IMR-90 (cell line): ENCODE data around the gene STEEP1. TPM values are rescaled to one million over a fixed set of nuclear protein-coding genes. Genes with fewer than 3 reads are reported as not detected.
A peak's percentile ranks its signal among the peaks of the same experiment; 100 is the strongest.

ENCODE experiments used
- ATAC-seq: fragments of 200-7000 bp; cut with Tn5 transposase; 2 replicates; pipeline ENCODE4 v1.9.1; 2020; ENCODE audit warnings: low read depth, mild to moderate bottlenecking, moderate library complexity
- BruUV-seq: library from RNA; stranded (reverse); fragments of 400-500 nt; replicated peaks from 2 replicates; lab custom pipeline; 2021; lab: Mats Ljungman, UMichigan
- CTCF ChIA-PET: fragments of 300-600 bp; formaldehyde crosslinking; extraction: SDS; loops from one replicate; lab custom pipeline; 2021; ENCODE audit warnings: antibody characterized with exemption; lab: Yijun Ruan, JAX
- POLR2A ChIA-PET: fragments of 300-600 bp; sonication (Branson Sonifier 250); formaldehyde crosslinking; loops from one replicate; lab custom pipeline; 2022; ENCODE audit warnings: antibody characterized with exemption; ENCODE audit not compliant: unreplicated experiment; lab: Charles Lee
- DNase-seq: peaks from one replicate; pipeline ENCODE4 v3.0.0; 2013
- H2AFZ ChIP-seq: replicated peaks from 2 replicates; pipeline ENCODE3; 2013; ENCODE audit warnings: low read length, mild to moderate bottlenecking; ENCODE audit not compliant: poor library complexity
- H2AK5ac ChIP-seq: 2 replicates; pipeline ENCODE4 v1.6.1; 2013; ENCODE audit warnings: low read depth, low read length, inconsistent platforms
- H2AK9ac ChIP-seq: replicated peaks from 2 replicates; pipeline ENCODE3; 2013; ENCODE audit warnings: mild to moderate bottlenecking, low read depth, low read length, moderate library complexity; ENCODE audit not compliant: poor library complexity
- H2BK120ac ChIP-seq: 2 replicates; pipeline ENCODE4 v1.6.1; 2013; ENCODE audit warnings: low read depth, low read length, inconsistent platforms
- H2BK15ac ChIP-seq: 3 replicates; pipeline ENCODE4 v1.6.1; 2013; ENCODE audit warnings: low read depth, low read length, inconsistent platforms
- H2BK20ac ChIP-seq: 2 replicates; pipeline ENCODE4 v1.6.1; 2013; ENCODE audit warnings: low read depth, mild to moderate bottlenecking, inconsistent platforms, low read length, moderate library complexity
- H2BK5ac ChIP-seq: 2 replicates; pipeline ENCODE4 v1.6.1; 2013; ENCODE audit warnings: mild to moderate bottlenecking, low read depth, low read length, inconsistent platforms; ENCODE audit not compliant: poor library complexity, severe bottlenecking
- H3K14ac ChIP-seq: replicated peaks from 2 replicates; pipeline ENCODE4 v1.6.1; 2013; ENCODE audit warnings: low read depth, low read length, inconsistent platforms
- H3K18ac ChIP-seq: 2 replicates; pipeline ENCODE4 v1.6.1; 2013; ENCODE audit warnings: low read depth, low read length, control low read depth
- H3K23ac ChIP-seq: 2 replicates; pipeline ENCODE4 v1.6.1; 2013; ENCODE audit warnings: low read depth, low read length, inconsistent platforms
- H3K27ac ChIP-seq: 2 replicates; pipeline ENCODE4 v1.5.1; 2013; ENCODE audit warnings: mild to moderate bottlenecking, control low read depth, low read length; ENCODE audit not compliant: insufficient read depth
- H3K27me3 ChIP-seq: 2 replicates; pipeline ENCODE4 v1.6.1; 2013; ENCODE audit warnings: low read length; ENCODE audit not compliant: control insufficient read depth, insufficient read depth
- H3K36me3 ChIP-seq: 2 replicates; pipeline ENCODE4 v1.6.1; 2013; ENCODE audit warnings: low read length, mixed read lengths; ENCODE audit not compliant: control insufficient read depth, insufficient read depth
- H3K4ac ChIP-seq: 2 replicates; pipeline ENCODE4 v1.6.1; 2013; ENCODE audit warnings: low read depth, low read length, inconsistent platforms
- H3K4me1 ChIP-seq: 2 replicates; pipeline ENCODE4 v1.6.1; 2013; ENCODE audit warnings: low read length, mixed read lengths; ENCODE audit not compliant: control insufficient read depth, insufficient read depth
- H3K4me2 ChIP-seq: 2 replicates; pipeline ENCODE4 v1.6.1; 2013; ENCODE audit warnings: low read depth, mild to moderate bottlenecking, control low read depth, low read length, moderate library complexity
- H3K4me3 ChIP-seq: 2 replicates; pipeline ENCODE4 v1.5.1; 2013; ENCODE audit warnings: low read depth, mild to moderate bottlenecking, control low read depth, low read length, moderate library complexity; ENCODE audit not compliant: insufficient read depth
- H3K56ac ChIP-seq: 2 replicates; pipeline ENCODE4 v1.6.1; 2013; ENCODE audit warnings: low read length, inconsistent platforms; ENCODE audit not compliant: insufficient read depth; ENCODE audit errors: extremely low read depth
- H3K79me1 ChIP-seq, 2 experiments: 2 replicates each; pipeline ENCODE4 v1.6.1; 2013; ENCODE audit warnings: low read length in 2 of 2, inconsistent platforms in 1 of 2, low read depth in 1 of 2
- H3K9ac ChIP-seq: 2 replicates; pipeline ENCODE4 v1.6.1; 2013; ENCODE audit warnings: low read depth, low read length, control low read depth
- H3K9me1 ChIP-seq: 2 replicates; pipeline ENCODE4 v1.6.1; 2013; ENCODE audit warnings: low read length, inconsistent platforms; ENCODE audit not compliant: insufficient read depth
- H3K9me3 ChIP-seq: 2 replicates; pipeline ENCODE4 v1.6.1; 2013; ENCODE audit warnings: low read length; ENCODE audit not compliant: control insufficient read depth, insufficient read depth
- H4K20me1 ChIP-seq: 2 replicates; pipeline ENCODE4 v1.6.1; 2013; ENCODE audit warnings: low read length, inconsistent platforms; ENCODE audit not compliant: insufficient read depth
- H4K5ac ChIP-seq: 2 replicates; pipeline ENCODE4 v1.6.1; 2013; ENCODE audit warnings: mild to moderate bottlenecking, low read depth, low read length, control low read depth
- H4K8ac ChIP-seq, 2 experiments: 2 replicates each; pipeline ENCODE4 v1.6.1; 2013; ENCODE audit warnings: low read depth in 2 of 2, low read length in 2 of 2, control low read depth in 1 of 2, inconsistent platforms in 1 of 2
- H4K91ac ChIP-seq: 2 replicates; pipeline ENCODE4 v1.6.1; 2013; ENCODE audit warnings: low read depth, low read length, inconsistent platforms; ENCODE audit not compliant: insufficient read depth
- FOS ChIP-seq: fragments of 150-350 bp; IDR thresholded peaks from 2 replicates; pipeline ENCODE4 v1.6.1; 2016; ENCODE audit warnings: low read depth, low read length
- MXI1 ChIP-seq: IDR thresholded peaks from 2 replicates; pipeline ENCODE4 v1.6.1; 2012; ENCODE audit warnings: low read depth, mild to moderate bottlenecking, low read length, moderate library complexity, borderline replicate concordance
- RAD21 ChIP-seq: IDR thresholded peaks from 2 replicates; pipeline ENCODE4 v1.6.1; 2012; ENCODE audit warnings: low read length, improper control_type of control experiment
- RFX5 ChIP-seq: IDR thresholded peaks from 2 replicates; pipeline ENCODE4 v1.8.0; 2012; ENCODE audit warnings: low read depth, mild to moderate bottlenecking, low read length, moderate library complexity
- SMC3 ChIP-seq: fragments of 150-350 bp; IDR thresholded peaks from 2 replicates; pipeline ENCODE4 v1.6.1; 2016; ENCODE audit warnings: low read depth, mild to moderate bottlenecking, antibody characterized with exemption, low read length, moderate library complexity
- WGBS, 2 experiments: methylation state at CpG; one replicate each; pipeline versions ENCODE4 v1.1.5 to v1.1.7; 2013; ENCODE audit warnings: missing lambda C conversion rate in 2 of 2; ENCODE audit not compliant: insufficient read length in 1 of 2; ENCODE audit errors: extremely low coverage in 2 of 2; 5-methylcytosine and 5-hydroxymethylcytosine counted together
- dilution Hi-C: fragments of 300-500 bp; cut with HindIII; formaldehyde crosslinking; loops from one replicate; pipeline ENCODE4 v1.14.3; 2018; ENCODE audit warnings: low sequenced_read_pairs; ENCODE audit not compliant: unreplicated experiment
- in situ Hi-C: fragments of 300-500 bp; cut with MboI; formaldehyde crosslinking; loops from 3 replicates; pipeline ENCODE4 v1.14.3; 2019; ENCODE audit warnings: low sequenced_read_pairs, inconsistent platforms, mixed read lengths
- intact Hi-C: fragments of 100-400 bp; cut with micrococcal nuclease; formaldehyde crosslinking; loops from 2 replicates; pipeline ENCODE4 v1.10.0; 2022
- polyA plus RNA-seq, 3 experiments: library from polyadenylated mRNA; depleted of rRNA; stranded (reverse); fragments of >200 nt; gene quantifications; 2 replicates each; pipeline ENCODE4 v1.2.3, GENCODE V29; 2012; ENCODE audit warnings: low replicate concordance in 1 of 3
- total RNA-seq: library from RNA; depleted of rRNA; stranded (reverse); fragments of >200 nt; gene quantifications from 2 replicates; pipeline ENCODE4 v1.2.3, GENCODE V29; 2012
- TF ChIP-seq, protein P1 (sequence below): conservative IDR thresholded peaks from 2 replicates; pipeline ENCODE4 v1.5.1; 2012; ENCODE audit warnings: mild to moderate bottlenecking, low read depth, low read length, improper control_type of control experiment
- TF ChIP-seq, protein P2 (sequence below): fragments of 150-350 bp; IDR thresholded peaks from 2 replicates; pipeline ENCODE4 v1.6.1; 2017; ENCODE audit warnings: mild to moderate bottlenecking, antibody characterized with exemption, low read length, low read depth

Gene STEEP1
- total and polyA plus RNA-seq, 2 of the 4 experiments (the other 2 are of a cell fraction) = 16.7 to 33.2 TPM

DNA sequence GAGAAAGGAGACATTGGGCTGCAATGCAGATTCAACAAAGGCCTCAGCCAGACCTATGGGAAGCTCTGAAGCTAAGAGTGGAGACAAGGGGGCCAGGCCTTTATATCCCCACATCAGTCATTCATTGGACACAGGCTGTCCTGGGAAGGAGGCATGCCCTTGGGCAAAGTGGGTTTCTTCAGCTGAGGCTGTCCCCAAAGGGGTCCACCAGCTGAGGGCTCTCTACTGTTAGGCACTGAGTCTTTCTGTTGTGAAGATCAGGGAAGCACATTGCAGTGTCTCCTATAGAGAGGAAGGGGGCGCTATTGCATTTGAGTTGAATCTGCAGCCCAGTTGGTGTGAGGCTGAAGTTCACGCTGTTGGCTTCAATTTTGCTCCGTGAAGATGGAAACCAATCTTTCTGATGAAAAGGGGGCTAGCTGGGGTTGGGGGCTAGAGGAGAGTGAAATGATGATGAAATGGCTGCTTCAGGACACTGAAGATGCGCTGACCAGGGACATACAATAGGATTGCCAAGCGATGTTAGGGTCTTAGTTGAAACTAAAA, 49.0 kb downstream of the STEEP1 start:
- BruUV-seq = no TSS peak
- ATAC-seq = peak; percentile 91
- WGBS, 2 experiments = 30% methylated on average over 4 of the region's 5 CpGs; no CpG with 5 or more reads in 1 of the 2 experiments

More for the DNA sequence above, 49.0 kb downstream of the STEEP1 start:
- Histone ChIP-seq H2BK120ac (no peak overlapping the region), H2AK9ac (no peak overlapping the region), H4K5ac (no peak overlapping the region), H3K4me3 (no peak overlapping the region), H3K27me3 (no peaks in the 10 kb centered on the region), H3K18ac (no peak overlapping the region), H3K4me2 (no peak overlapping the region), H4K20me1 (no peaks in the 10 kb centered on the region), H4K91ac (no peak overlapping the region), H2AFZ (peak overlapping the region; percentile 89), H2AK5ac (no peak overlapping the region), H4K8ac (peak overlapping the region in 1 of 2 experiments; percentile 87; a peak in 2 of 4 replicates), H3K56ac (no peak overlapping the region), H2BK15ac (no peak overlapping the region), H3K4me1 (no peaks in the 10 kb centered on the region), H3K4ac (no peak overlapping the region), H3K27ac (no peak overlapping the region), H2BK20ac (no peak overlapping the region), H3K9ac (no peak overlapping the region), H3K79me1 (no peaks in the 10 kb centered on the region), H3K9me3 (no peaks in the 10 kb centered on the region), H3K36me3 (no peaks in the 10 kb centered on the region), H3K9me1 (no peaks in the 10 kb centered on the region), H2BK5ac (no peak overlapping the region), H3K14ac (no peak overlapping the region), H3K23ac (no peak overlapping the region)
- TF ChIP-seq SMC3 = peak; percentile 69
- no peak for TF ChIP-seq MXI1
- no peak for TF ChIP-seq RFX5
- TF ChIP-seq RAD21 = peak; percentile 85
- TF ChIP-seq, protein P1, sequence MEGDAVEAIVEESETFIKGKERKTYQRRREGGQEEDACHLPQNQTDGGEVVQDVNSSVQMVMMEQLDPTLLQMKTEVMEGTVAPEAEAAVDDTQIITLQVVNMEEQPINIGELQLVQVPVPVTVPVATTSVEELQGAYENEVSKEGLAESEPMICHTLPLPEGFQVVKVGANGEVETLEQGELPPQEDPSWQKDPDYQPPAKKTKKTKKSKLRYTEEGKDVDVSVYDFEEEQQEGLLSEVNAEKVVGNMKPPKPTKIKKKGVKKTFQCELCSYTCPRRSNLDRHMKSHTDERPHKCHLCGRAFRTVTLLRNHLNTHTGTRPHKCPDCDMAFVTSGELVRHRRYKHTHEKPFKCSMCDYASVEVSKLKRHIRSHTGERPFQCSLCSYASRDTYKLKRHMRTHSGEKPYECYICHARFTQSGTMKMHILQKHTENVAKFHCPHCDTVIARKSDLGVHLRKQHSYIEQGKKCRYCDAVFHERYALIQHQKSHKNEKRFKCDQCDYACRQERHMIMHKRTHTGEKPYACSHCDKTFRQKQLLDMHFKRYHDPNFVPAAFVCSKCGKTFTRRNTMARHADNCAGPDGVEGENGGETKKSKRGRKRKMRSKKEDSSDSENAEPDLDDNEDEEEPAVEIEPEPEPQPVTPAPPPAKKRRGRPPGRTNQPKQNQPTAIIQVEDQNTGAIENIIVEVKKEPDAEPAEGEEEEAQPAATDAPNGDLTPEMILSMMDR = peak; percentile 82
- TF ChIP-seq, protein P2, sequence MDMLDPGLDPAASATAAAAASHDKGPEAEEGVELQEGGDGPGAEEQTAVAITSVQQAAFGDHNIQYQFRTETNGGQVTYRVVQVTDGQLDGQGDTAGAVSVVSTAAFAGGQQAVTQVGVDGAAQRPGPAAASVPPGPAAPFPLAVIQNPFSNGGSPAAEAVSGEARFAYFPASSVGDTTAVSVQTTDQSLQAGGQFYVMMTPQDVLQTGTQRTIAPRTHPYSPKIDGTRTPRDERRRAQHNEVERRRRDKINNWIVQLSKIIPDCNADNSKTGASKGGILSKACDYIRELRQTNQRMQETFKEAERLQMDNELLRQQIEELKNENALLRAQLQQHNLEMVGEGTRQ = no peak
- no peak for TF ChIP-seq FOS
- intact Hi-C loops (loop anchor here (1.0 to 10.0 kb wide), 4 partner anchors 58 to 369 kb away; partner anchors contain the start of gene UBE2A), dilution Hi-C loops (no loop called here), in situ Hi-C loops (loop anchor here (25.0 kb wide), 1 partner anchor 221 kb away; no protein-coding TSS in a partner anchor)
- ChIA-PET POLR2A (no interaction called here), CTCF (interaction anchor here (0.6 to 1.2 kb wide), 7 partner anchors 20 to 275 kb away, joined by 3 read pairs; partner anchors contain the start of gene RPL39)
- peak; percentile 69 for DNase-seq
